CD8-positive, alpha-beta memory T cell (primary cell): ENCODE measurements around the gene MALRD1. TPM values are rescaled to one million over a fixed set of nuclear protein-coding genes. Genes with fewer than 3 reads are reported as not detected.

ENCODE experiments used
- CTCF ChIA-PET: fragments of 350-600 bp; sonication (Branson Sonifier 250); formaldehyde crosslinking; loops from one replicate; lab custom pipeline; 2021; ENCODE audit warnings: antibody characterized with exemption; lab: Charles Lee
- POLR2A ChIA-PET: fragments of 350-600 bp; sonication (Branson Sonifier 250); formaldehyde crosslinking; loops from one replicate; lab custom pipeline; 2021; ENCODE audit warnings: antibody characterized with exemption; lab: Charles Lee
- DNase-seq, 5 donors: peaks; one replicate each; pipeline versions ENCODE4 v3.0.0 to v3.0.0-alpha.2; 2020 to 2022; ENCODE audit warnings: mixed read lengths in 1 of 5
- H3K27ac ChIP-seq: one replicate; pipeline ENCODE4 v1.7.0; 2013; ENCODE audit warnings: low read depth, mild to moderate bottlenecking, low read length, moderate library complexity
- H3K27me3 ChIP-seq: 2 replicates; pipeline ENCODE4 v1.7.0; 2013; ENCODE audit warnings: low read length, mild to moderate bottlenecking; ENCODE audit not compliant: insufficient read depth, poor library complexity, severe bottlenecking
- H3K36me3 ChIP-seq: 2 replicates; pipeline ENCODE4 v1.7.0; 2013; ENCODE audit warnings: mild to moderate bottlenecking, low read length, moderate library complexity; ENCODE audit not compliant: insufficient read depth
- H3K4me1 ChIP-seq: 2 replicates; pipeline ENCODE4 v1.7.0; 2013; ENCODE audit warnings: mild to moderate bottlenecking, low read length, moderate library complexity; ENCODE audit not compliant: insufficient read depth
- H3K4me3 ChIP-seq: 2 replicates; pipeline ENCODE4 v1.7.0; 2013; ENCODE audit warnings: mild to moderate bottlenecking, low read length
- H3K9me3 ChIP-seq: 2 replicates; pipeline ENCODE4 v1.7.0; 2013; ENCODE audit warnings: mild to moderate bottlenecking, low read length
- H3K27ac Mint-ChIP-seq, 8 donors: one replicate each; pipeline ENCODE4 v1.8.0; 2020 to 2021; ENCODE audit warnings: mixed read lengths in 8 of 8, mild to moderate bottlenecking in 6 of 8, inconsistent platforms in 3 of 8, moderate library complexity in 3 of 8
- H3K27me3 Mint-ChIP-seq, 2 donors: one replicate each; pipeline ENCODE4 v1.8.0; 2020 to 2021; ENCODE audit warnings: mixed read lengths in 2 of 2, mild to moderate bottlenecking in 1 of 2, moderate library complexity in 1 of 2
- H3K36me3 Mint-ChIP-seq, 3 donors: one replicate each; pipeline ENCODE4 v1.8.0; 2020 to 2021; ENCODE audit warnings: mixed read lengths in 3 of 3, inconsistent platforms in 1 of 3, mild to moderate bottlenecking in 1 of 3
- H3K4me1 Mint-ChIP-seq, 3 donors: one replicate each; pipeline ENCODE4 v1.8.0; 2020 to 2021; ENCODE audit warnings: mixed read lengths in 3 of 3, inconsistent platforms in 1 of 3, mild to moderate bottlenecking in 1 of 3
- H3K4me3 Mint-ChIP-seq, 7 donors: one replicate each; pipeline ENCODE4 v1.8.0; 2020 to 2021; ENCODE audit warnings: mixed read lengths in 7 of 7, mild to moderate bottlenecking in 6 of 7, moderate library complexity in 4 of 7, inconsistent platforms in 2 of 7
- H3K9me3 Mint-ChIP-seq, 5 donors: one replicate each; pipeline ENCODE4 v1.8.0; 2020 to 2022; ENCODE audit warnings: mixed read lengths in 5 of 5, mild to moderate bottlenecking in 3 of 5, moderate library complexity in 2 of 5, inconsistent platforms in 1 of 5
- polyA plus RNA-seq: library from polyadenylated mRNA; unstranded; fragments of 300-500 nt; fragmentation: Illumina TruSeq; gene quantifications from one replicate; pipeline ENCODE4 v1.2.3, GENCODE V29; 2021
- total RNA-seq, 2 experiments: library from RNA; stranded (reverse); gene quantifications; one replicate each; pipeline ENCODE4 v1.2.3, GENCODE V29; 2021

The MALRD1 gene
- total and polyA plus RNA-seq, 3 experiments from 2014 or later = not detected

DNA sequence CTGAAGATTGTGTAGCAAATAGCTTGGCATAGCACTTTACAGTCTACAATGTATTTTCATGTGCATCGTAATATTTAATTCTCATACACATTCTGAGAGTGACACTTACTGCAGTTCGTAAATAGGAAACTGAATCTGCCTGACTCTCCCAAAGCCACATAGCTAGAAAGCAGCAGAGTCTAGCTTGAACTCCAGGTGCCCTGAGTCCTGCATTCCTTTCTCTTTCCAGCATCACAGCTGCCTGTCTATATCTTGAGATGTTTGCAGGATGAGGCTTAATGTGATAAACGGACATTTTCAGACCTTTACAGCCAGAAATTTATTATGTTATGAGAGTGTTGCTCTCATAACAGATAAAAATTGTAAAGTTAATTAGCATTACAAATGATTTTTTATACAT, 634.8 kb downstream of the MALRD1 start:
- CTCF ChIA-PET = no interaction called here
- H3K27ac Mint-ChIP-seq = no peak overlapping the region
- H3K9me3 ChIP-seq = no peaks in the 10 kb centered on the region

DNA sequence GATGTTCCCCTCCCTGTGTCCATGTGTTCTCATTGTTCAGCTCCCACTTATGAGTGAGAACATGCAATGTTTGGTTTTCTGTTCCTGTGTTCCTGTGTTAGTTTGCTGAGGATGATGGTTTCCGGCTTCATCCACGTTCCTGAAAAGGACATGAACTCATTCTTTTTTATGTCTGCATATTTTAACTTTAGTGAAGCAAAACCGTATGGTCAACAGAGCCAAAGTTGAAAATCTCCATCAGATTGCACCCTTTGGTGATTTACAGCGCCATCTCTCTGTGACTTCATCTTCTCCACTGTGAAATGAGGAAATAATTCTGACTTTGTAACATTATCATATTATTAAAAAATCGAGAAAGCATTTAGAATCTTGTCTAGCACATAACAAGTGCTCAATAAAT, 635.4 kb downstream of the MALRD1 start:
- no peak overlapping the region for H3K27ac Mint-ChIP-seq
- Histone ChIP-seq H3K27ac (no peak overlapping the region), H3K36me3 (no peaks in the 10 kb centered on the region), H3K9me3 (no peaks in the 10 kb centered on the region), H3K27me3 (no peaks in the 10 kb centered on the region), H3K4me1 (no peaks in the 10 kb centered on the region), H3K4me3 (no peak overlapping the region)
- DNase-seq = no peak
- H3K9me3 Mint-ChIP-seq = peaks cover 0 to 11% (median 5%) of the 10 kb centered on the region in 5 donors
- H3K36me3 Mint-ChIP-seq = no peaks in the 10 kb centered on the region
- POLR2A ChIA-PET = no interaction called here
- no peaks in the 10 kb centered on the region for H3K4me1 Mint-ChIP-seq
- H3K27me3 Mint-ChIP-seq = peaks cover 0 to 2% of the 10 kb centered on the region in 2 donors
- no peak overlapping the region for H3K4me3 Mint-ChIP-seq
- CTCF ChIA-PET = no interaction called here

More for the DNA sequence above, 634.8 kb downstream of the MALRD1 start:
- Histone ChIP-seq H3K4me1 (no peaks in the 10 kb centered on the region), H3K27me3 (no peaks in the 10 kb centered on the region), H3K27ac (no peak overlapping the region), H3K36me3 (no peaks in the 10 kb centered on the region), H3K4me3 (no peak overlapping the region)
- Mint-ChIP-seq H3K36me3 (no peaks in the 10 kb centered on the region), H3K4me3 (no peak overlapping the region), H3K4me1 (no peaks in the 10 kb centered on the region), H3K9me3 (peaks cover 0 to 10% (median 7%) of the 10 kb centered on the region in 5 donors), H3K27me3 (peaks cover 0 to 2% of the 10 kb centered on the region in 2 donors)
- no peak for DNase-seq
- POLR2A ChIA-PET = no interaction called here

DNA sequence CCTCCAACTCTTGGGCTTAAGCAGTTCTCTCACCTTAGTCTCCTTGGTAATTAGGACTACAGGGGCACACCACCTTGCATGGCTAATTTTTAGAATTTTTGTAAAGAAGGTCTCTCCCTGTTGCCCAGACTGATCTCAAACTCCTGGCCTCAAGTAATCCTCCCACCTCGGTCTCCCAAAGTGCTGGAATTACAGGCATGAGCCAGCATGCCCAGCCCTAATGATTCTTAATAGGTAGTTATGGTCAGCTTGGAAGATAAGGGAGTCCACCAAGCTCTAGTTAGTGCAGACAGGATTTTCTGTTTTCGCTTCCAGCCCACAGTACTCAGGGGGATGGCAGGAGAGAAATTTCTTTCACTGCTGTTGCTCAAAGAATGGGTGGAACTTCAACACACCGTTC, 639.7 kb downstream of the MALRD1 start:
- Histone ChIP-seq H3K4me1 (no peaks in the 10 kb centered on the region), H3K27me3 (no peaks in the 10 kb centered on the region), H3K4me3 (no peak overlapping the region), H3K9me3 (no peaks in the 10 kb centered on the region), H3K27ac (no peak overlapping the region), H3K36me3 (no peaks in the 10 kb centered on the region)
- DNase-seq = no peak
- Mint-ChIP-seq H3K27ac (no peak overlapping the region), H3K27me3 (peaks cover 0 to 2% of the 10 kb centered on the region in 2 donors), H3K9me3 (peaks cover 0 to 11% (median 8%) of the 10 kb centered on the region in 5 donors), H3K36me3 (no peaks in the 10 kb centered on the region), H3K4me3 (no peak overlapping the region), H3K4me1 (no peaks in the 10 kb centered on the region)
- CTCF ChIA-PET = no interaction called here
- POLR2A ChIA-PET = no interaction called here

DNA sequence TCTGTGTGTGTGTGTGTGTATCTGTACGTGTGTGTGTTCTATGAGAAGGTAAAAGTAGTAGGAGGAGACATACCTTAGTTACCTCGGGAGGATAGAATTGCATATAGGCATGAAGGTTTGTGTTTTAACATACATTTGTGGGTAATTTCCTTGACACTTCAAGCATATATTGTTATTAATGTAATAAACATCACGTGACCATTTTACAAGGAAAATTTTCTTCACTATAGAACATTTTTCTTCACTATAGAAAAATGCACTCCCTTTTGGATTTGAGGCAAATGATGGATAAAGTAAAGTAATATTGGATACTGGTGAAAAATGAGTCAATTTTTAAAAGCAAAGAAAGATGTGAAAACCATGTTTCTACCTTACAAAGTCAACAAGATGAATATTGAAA, 640.6 kb downstream of the MALRD1 start:
- Mint-ChIP-seq H3K36me3 (no peaks in the 10 kb centered on the region), H3K9me3 (peaks cover 2 to 11% (median 6%) of the 10 kb centered on the region in 5 donors), H3K27ac (no peak overlapping the region), H3K4me1 (no peaks in the 10 kb centered on the region), H3K4me3 (no peak overlapping the region), H3K27me3 (no peaks in the 10 kb centered on the region)
- CTCF ChIA-PET = no interaction called here
- no peak for DNase-seq
- H3K9me3 ChIP-seq = no peaks in the 10 kb centered on the region
- no peak overlapping the region for H3K4me3 ChIP-seq
- no peak overlapping the region for H3K27ac ChIP-seq
- POLR2A ChIA-PET = no interaction called here
- H3K36me3 ChIP-seq = no peaks in the 10 kb centered on the region
- no peaks in the 10 kb centered on the region for H3K4me1 ChIP-seq
- no peaks in the 10 kb centered on the region for H3K27me3 ChIP-seq

DNA sequence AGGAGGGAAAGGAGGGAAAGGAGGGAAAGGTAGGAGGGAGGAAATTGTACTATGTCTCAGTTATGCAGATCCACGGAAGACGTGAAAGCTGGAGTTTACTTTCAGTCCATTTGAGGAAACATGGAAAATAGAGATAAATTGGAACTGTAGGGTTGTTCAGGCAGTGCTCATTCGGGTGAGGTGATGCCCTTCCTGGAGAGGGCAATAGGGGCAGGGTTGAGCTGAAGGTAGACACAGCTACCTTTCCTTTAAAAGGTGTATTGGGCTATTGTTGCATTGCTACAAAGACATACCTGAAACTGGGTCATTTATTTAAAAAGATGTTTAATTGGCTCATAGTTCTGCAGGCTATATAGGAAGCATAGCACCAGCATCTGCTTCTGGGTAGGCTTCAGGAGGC, 650.7 kb downstream of the MALRD1 start:
- Histone ChIP-seq H3K9me3 (no peaks in the 10 kb centered on the region), H3K4me3 (no peak overlapping the region), H3K27me3 (no peaks in the 10 kb centered on the region), H3K4me1 (no peaks in the 10 kb centered on the region), H3K36me3 (no peaks in the 10 kb centered on the region), H3K27ac (no peak overlapping the region)
- peaks cover 6 to 18% (median 10%) of the 10 kb centered on the region in 5 donors for H3K9me3 Mint-ChIP-seq
- POLR2A ChIA-PET = no interaction called here
- H3K4me1 Mint-ChIP-seq = no peaks in the 10 kb centered on the region
- H3K4me3 Mint-ChIP-seq = no peak overlapping the region
- no peak for DNase-seq
- no peaks in the 10 kb centered on the region for H3K36me3 Mint-ChIP-seq
- CTCF ChIA-PET = no interaction called here
- no peak overlapping the region for H3K27ac Mint-ChIP-seq
- no peaks in the 10 kb centered on the region for H3K27me3 Mint-ChIP-seq

DNA sequence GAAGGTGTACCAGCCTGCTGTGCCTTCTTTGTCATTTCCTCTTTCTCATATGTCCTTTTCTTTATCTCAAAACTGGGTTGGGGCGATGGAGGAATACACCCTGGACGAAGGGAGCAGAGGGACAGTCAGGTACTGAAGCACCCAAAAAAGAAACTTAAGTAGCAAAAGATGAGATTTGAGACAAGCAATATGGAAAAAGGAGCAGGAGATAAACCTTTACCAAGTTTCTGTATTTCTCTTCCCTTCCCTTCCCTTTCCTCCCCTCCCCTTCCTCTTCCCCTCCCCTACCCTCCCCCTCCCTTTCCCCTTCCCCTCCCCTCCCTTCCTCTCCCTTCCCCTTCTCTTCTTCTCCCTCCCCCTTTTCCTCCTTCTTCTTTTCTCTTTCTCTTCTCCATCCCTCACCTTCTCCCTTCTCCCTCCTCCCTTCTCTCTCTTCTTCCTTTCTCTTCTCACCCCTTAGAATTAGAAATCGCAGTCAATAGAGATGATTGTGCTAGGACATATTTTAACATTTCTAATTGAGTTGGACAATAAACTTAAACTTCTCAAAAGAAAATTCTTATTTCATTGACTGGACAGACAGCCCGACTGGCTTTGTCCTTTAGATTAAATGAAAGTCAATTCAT, 652.9 kb downstream of the MALRD1 start:
- H3K27me3 ChIP-seq = no peaks in the 10 kb centered on the region
- H3K9me3 ChIP-seq = no peaks in the 10 kb centered on the region
- ChIA-PET POLR2A (no interaction called here), CTCF (no interaction called here)
- no peak for DNase-seq
- H3K27ac ChIP-seq = no peak overlapping the region
- H3K4me3 ChIP-seq = no peak overlapping the region
- no peaks in the 10 kb centered on the region for H3K36me3 ChIP-seq
- Mint-ChIP-seq H3K27ac (no peak overlapping the region), H3K9me3 (peaks cover 6 to 19% (median 11%) of the 10 kb centered on the region in 5 donors), H3K36me3 (no peaks in the 10 kb centered on the region), H3K4me3 (no peak overlapping the region), H3K27me3 (no peaks in the 10 kb centered on the region), H3K4me1 (no peaks in the 10 kb centered on the region)
- no peaks in the 10 kb centered on the region for H3K4me1 ChIP-seq

DNA sequence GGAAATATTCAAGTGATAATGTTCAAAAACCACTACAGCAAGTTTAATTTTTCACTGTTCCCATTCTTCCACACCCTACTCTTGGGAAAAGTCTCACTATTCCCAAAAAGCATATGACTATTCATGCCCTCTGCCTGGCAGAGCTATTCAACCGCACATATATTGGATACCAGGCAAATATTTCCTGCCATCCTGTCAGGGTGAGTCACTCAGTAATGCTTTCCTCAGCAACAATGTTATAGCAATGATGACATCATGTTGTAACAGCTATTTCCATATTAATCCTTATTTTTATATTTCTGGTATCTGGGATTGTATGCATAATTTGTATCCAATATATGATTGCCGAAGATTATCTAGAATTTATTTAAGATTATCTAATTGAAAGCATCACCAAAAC, 653.6 kb downstream of the MALRD1 start:
- no peaks in the 10 kb centered on the region for H3K4me1 ChIP-seq
- no peaks in the 10 kb centered on the region for H3K27me3 Mint-ChIP-seq

DNA sequence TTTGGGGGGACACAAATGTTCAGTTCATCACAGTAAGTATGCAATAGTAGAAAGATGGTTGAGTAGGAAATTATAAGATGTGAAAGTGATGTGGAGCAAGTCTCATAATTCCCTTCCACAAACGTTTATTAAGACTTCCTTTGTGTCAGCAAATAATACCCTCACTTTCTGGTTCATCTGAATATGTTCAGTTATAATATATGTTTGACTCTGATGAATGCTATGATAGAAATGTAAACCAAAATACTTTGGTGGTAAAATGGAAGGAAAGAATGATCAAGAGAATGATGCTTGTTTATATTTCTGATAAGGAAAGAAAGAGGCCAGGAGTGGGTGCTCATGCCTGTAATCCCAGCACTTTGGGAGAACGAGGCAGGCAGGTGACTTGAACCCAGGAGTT, 655.9 kb downstream of the MALRD1 start:
- Mint-ChIP-seq H3K27me3 (no peaks in the 10 kb centered on the region), H3K4me3 (no peak overlapping the region), H3K27ac (no peak overlapping the region), H3K4me1 (no peaks in the 10 kb centered on the region), H3K36me3 (no peaks in the 10 kb centered on the region), H3K9me3 (peaks cover 4 to 16% (median 9%) of the 10 kb centered on the region in 5 donors)
- H3K27ac ChIP-seq = no peak overlapping the region
- H3K9me3 ChIP-seq = no peaks in the 10 kb centered on the region
- H3K4me3 ChIP-seq = no peak overlapping the region
- no peak for DNase-seq
- H3K27me3 ChIP-seq = no peaks in the 10 kb centered on the region
- ChIA-PET CTCF (no interaction called here), POLR2A (no interaction called here)
- no peaks in the 10 kb centered on the region for H3K4me1 ChIP-seq
- no peaks in the 10 kb centered on the region for H3K36me3 ChIP-seq

More for the DNA sequence above, 653.6 kb downstream of the MALRD1 start:
- Histone ChIP-seq H3K4me3 (no peak overlapping the region), H3K27me3 (no peaks in the 10 kb centered on the region), H3K9me3 (no peaks in the 10 kb centered on the region), H3K27ac (no peak overlapping the region), H3K36me3 (no peaks in the 10 kb centered on the region)
- ChIA-PET POLR2A (no interaction called here), CTCF (no interaction called here)
- Mint-ChIP-seq H3K9me3 (peaks cover 6 to 19% (median 12%) of the 10 kb centered on the region in 5 donors), H3K36me3 (no peaks in the 10 kb centered on the region), H3K4me3 (no peak overlapping the region), H3K4me1 (no peaks in the 10 kb centered on the region), H3K27ac (no peak overlapping the region)
- no peak for DNase-seq
